HK-2 (cell line): ENCODE measurements around the gene OGFOD3.
"Not testable (repeated sequence)": the region's sequence is repeated elsewhere in the genome, so short reads cannot be mapped to it uniquely, and the experiment has no call there.

Experiments
- DNase-seq: peaks from one replicate; pipeline ENCODE4 v3.0.0-alpha.2; 2018; ENCODE audit not compliant: unreplicated experiment

Gene OGFOD3

DNA sequence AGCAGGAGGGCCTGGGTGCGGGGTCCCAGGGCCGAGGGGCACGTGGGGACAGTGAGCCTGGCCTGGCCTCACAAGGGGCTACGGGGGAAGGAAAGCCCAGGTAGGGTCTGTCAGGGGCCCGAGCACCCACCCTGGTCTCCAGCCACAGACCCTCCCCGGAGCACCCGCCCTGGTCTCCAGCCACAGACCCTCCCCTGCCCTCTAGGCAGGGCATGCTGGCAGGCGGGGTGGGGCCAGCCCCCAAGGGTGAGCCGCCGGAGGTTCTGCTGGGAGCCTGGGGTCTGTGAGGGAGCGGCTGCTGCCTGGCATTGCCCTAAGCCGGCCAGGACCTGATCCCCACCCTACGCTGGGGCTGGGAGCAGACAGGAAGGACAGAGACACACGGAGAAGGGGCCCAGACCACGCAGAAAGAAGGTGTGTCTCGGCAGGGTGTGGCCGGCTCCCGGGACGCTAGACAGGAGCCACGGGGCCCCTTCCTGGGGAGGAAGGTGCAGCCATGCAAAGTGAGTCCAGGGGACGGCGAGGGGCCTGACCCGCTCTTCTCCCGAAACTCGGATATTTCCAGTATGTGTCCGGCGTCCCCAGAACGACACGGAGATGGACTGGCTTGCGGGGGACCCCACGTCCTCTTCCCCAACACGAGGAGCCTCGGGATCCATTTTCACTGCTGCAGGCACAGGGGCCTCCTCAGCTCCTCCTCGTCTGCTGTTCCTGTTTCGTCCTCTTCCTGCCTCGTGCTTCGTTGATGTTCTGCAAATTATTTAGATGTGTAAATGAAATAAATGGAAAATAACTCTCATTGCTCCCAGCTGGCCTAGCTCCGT, 31.3 kb downstream of the OGFOD3 start:
- DNase-seq = no peak

DNA sequence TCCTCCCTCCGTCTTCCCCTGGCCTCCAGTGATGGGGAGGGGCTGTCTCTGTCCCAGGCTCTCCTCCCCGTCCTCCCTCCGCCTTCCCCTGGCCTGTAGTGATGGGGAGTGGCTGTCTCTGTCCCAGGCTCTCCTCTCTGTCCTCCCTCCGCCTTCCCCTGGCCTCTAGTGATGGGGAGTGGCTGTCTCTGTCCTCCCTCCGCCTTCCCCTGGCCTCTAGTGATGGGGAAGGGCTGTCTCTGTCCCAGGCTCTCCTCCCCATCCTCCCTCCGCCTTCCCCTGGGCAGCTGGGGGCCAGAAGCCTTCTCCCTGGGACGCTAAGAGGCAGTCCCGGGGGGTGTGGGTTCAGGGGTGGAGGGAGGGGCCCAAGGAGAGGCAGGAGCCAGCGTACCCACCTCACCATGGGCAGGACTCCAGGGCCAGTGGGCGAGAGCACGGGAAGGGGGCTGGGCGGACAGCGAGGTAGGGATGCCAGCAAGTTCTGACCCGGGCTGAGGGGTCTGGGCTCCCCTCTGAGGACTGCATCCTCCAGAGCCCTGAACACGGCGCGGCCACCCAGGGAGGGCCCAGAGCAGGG, 32.0 kb downstream of the OGFOD3 start:
- no peak for DNase-seq

DNA sequence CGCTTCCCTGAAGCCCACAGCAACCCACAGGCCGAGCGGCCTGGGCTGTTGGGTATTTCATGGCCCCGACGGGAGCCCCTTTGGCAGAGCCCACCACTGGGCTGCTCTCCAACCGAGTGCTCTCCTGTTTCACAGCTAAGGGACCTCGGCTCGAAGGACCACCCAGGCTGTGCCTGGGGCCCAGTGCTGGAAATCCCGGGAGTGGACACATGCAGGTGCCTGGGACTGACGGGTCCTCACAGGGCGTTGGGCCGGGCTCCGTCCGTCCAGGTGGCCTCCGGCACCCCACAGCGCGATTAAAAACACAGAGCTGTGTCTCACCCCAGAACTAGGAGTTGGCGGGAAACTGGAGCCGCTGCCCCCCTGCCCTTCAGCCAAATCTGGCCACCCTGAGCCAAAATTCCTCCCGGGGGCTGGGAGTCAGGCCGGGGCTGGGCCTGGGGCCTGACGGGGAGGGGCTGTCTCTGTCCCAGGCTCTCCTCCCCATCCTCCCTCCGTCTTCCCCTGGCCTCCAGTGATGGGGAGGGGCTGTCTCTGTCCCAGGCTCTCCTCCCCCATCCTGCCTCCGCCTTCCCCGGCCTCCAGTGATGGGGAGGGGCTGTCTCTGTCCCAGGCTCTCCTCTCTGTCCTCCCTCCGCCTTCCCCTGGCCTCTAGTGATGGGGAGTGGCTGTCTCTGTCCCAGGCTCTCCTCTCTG, 32.7 kb downstream of the OGFOD3 start:
- DNase-seq = no peak

- peak; percentile 50 for DNase-seq
Measured at GRCh38 chr17:82384730-82385481, 33.5 kb downstream of the OGFOD3 start.

- DNase-seq = no peak
Measured at GRCh38 chr17:82384051-82384729, 34.2 kb downstream of the OGFOD3 start.

DNA sequence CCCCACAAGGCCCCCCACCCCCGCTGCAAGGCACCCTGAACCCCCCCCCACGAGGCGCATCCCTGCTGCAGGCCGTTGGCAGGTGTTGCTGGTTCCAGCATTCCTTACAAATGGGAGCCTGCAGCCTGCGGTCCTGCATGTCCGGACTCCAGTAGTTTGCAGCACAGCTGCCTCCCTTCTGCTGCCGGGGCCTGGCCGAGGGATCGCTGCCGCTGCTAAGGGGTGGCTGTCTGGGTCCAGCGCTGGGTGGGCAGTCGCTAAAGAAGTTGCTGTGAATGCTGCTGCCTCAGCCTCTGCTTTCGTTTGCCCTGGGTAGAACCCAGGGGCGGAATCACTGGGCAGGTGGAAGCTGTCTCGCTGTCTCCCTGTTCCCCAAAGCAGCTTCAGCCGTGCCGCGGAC, 35.0 kb downstream of the OGFOD3 start:
- DNase-seq = no peak

- DNase-seq = no peak
Measured at GRCh38 chr17:82382933-82383255, 35.5 kb downstream of the OGFOD3 start.

- not testable (repeated sequence) for DNase-seq
Measured at GRCh38 chr17:82382220-82382932, 36.0 kb downstream of the OGFOD3 start.

DNA sequence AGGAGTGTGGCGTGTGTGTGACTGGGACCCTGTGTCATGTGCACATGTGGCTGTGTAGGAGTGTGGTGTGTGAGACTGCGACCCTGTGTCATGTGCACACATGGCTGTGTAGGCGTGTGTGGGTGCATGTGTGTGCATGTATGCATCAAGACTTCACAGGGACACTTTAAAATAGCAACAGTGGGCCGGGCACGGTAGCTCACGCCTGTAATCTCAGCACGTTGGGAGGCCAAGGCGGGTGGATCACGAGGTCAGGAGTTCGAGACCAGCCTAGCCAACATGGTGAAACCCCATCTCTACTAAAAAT, 36.7 kb downstream of the OGFOD3 start:
- DNase-seq = not testable (repeated sequence)

DNA sequence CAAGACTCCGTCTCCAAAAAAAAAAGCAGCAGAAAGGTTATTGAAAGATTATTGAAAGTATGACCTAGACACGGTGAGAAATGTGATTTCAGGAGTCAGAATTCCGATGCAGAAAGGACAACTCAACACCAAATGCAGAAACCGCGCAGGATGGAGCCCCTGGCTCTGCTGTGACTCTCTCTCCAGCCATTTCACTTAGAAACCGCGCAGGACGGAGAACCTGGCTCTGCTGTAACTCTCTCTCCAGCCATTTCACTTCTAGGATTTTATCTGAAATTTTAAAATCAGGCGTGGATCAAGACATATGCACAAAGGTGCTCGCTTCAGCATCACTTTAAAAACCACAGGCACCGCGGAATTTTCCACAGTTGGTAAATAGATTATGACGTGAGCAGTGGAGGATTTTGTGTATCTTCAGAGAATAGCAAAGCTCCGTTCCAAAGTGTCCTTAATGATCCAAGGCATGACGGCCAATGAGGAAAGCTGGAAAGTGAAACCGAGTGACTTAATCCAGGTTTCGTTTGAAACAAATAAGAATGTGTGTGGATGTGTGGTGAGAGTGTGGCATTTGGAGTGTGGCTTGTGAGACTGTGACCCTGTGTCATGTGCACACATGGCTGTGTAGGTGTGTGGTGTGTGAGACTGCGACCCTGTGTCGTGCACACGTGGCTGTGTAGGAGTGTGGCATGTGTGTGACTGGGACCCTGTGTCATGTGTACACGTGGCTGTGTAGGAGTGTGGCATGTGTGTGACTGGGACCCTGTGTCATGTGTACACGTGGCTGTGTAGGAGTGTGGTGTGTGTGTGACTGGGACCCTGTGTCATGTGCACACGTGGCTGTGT, 37.3 kb downstream of the OGFOD3 start:
- DNase-seq = no peak

DNA sequence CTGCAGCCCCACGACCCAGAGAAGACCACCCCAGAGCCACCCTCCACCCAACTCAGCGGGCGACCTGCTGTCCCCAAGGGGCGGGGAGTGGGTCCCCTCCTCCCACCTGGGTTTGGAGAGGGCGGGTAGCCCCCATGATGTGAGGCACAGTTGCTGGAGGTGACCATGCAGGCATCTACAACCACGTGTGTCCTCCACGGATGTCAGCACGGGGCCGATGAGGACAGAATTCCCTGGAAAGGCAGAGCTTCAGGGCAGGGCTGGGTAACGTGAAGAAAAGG, 39.7 kb downstream of the OGFOD3 start:
- DNase-seq = no peak

DNA sequence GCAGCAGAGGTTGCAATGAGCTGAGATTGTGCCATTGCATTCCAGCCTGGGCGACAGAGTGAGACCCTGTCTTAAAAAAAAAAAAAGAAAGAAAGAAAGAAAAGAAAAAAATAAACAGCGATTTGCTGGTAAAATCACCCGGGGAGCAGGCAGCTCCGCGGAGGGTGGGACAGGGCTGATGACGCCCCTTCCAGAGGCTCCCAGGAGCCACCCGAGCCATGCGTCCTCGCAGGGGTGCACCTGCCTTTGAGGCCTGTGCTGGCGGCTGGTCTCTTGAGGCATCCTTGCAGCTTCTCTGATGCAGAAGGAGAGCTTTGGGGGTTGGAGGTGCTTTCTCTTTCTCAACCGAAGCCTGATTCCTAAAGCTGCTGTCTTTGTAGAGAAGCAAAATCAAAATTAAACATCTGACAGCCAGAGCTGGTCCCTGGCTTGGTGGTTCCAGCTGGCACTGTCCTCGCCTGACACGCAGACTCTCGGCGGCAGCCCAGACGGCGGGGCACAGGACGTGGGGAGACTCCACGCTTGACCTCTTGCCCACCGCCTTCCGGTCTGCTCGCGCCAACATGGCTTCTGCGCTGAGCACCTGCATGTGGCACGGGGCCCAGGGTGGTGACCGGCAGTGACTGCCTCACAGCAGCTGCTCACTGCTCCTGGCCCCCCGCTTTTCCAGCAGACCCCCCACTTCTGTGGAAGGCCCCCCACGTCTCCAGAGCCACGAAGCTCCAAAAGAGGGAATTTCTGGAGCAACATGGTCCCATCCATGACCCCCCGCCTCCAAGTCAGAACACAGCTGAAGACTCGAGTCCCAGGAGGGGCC, 40.3 kb downstream of the OGFOD3 start:
- DNase-seq = no peak

DNA sequence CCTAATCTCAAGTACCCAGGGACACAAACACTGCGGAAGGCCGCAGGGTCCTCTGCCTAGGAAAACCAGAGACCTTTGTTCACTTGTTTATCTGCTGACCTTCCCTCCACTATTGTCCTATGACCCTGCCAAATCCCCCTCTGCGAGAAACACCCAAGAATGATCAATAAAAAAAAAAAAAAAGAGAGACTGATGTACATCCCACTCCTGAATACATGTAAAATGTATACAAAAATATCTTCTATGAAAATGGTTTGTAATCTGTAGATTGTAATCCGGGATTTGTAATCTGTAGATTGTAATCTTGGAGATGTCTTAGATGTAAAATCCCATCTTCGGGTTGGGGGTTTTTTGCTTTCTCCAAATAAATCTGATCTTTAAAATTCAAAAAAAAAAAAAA, 41.1 kb downstream of the OGFOD3 start:
- DNase-seq = not testable (repeated sequence)

DNA sequence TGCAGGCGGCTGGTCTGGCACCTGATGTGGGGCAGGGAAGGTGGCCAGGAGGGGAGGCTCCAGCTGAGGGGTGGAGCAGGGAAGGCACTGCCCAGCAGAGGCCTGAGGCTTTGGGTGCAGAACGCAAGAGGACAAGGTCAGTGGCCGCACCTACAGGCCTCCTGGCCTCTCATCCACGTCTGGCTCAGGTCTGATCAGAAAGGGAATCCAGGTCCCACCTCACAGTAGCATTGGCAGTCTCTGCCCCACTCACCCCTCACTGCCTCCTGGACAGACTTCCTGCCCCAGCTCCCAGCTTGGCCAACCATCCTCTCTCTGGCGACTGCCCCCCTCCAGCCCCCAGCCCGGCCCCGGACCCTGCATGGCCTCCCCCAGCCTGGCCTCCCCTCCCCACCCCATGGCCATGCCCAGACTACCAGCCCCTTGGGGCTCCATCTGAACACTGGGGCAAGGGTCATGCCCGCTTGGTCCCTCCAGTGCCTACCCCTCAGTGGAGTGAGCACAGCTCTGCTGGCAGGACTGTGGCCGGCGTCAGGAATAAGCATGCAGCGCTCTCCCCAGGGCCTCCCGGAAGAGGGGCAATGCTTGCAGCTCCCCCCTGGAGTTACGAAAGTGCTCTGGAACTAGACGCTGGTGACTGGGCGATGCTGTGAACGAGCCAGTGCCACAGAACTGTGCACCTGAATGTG, 42.2 kb downstream of the OGFOD3 start:
- no peak for DNase-seq

GRCh38 chr17:82375359-82376041, 42.9 kb downstream of the OGFOD3 start:
- DNase-seq = no peak

DNA sequence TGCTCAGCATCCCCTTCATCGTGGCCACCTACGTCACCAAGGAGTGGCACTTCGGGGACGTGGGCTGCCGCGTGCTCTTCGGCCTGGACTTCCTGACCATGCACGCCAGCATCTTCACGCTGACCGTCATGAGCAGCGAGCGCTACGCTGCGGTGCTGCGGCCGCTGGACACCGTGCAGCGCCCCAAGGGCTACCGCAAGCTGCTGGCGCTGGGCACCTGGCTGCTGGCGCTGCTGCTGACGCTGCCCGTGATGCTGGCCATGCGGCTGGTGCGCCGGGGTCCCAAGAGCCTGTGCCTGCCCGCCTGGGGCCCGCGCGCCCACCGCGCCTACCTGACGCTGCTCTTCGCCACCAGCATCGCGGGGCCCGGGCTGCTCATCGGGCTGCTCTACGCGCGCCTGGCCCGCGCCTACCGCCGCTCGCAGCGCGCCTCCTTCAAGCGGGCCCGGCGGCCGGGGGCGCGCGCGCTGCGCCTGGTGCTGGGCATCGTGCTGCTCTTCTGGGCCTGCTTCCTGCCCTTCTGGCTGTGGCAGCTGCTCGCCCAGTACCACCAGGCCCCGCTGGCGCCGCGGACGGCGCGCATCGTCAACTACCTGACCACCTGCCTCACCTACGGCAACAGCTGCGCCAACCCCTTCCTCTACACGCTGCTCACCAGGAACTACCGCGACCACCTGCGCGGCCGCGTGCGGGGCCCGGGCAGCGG, 43.6 kb downstream of the OGFOD3 start:
- DNase-seq = no peak

DNA sequence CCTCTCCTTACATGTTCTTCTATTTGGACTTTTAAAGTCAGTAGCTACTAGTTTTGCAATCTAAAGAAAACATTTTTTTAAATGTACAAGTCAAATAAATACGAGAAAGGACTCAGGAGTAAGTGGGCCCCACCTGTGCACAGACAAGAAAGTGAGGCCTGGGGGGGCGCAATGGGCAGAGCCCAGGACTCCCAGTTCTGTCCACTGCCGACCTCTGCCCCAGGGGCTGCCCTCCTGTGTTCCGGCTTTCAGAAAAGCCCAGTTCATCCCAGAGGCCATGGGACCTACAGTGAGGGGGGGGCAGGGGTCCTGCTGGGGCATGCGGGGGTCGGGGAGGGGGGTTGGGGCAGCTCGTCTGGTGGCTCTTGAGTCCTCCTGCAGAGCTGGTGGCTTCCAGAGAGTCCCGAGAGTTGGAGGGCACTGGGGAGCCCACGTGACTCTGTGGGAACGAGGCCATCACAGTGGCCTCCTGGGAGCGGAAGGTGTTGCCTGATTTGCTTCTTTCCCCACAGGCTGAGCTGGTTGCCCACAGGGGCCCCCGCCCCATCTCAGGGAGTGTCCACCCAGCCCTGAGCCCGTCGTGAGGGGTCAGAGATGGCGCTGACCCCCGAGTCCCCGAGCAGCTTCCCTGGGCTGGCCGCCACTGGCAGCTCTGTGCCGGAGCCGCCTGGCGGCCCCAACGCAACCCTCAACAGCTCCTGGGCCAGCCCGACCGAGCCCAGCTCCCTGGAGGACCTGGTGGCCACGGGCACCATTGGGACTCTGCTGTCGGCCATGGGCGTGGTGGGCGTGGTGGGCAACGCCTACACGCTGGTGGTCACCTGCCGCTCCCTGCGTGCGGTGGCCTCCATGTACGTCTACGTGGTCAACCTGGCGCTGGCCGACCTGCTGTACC, 44.4 kb downstream of the OGFOD3 start:
- no peak for DNase-seq
